SH-SY5Y (cell line): ENCODE results near the gene C20orf204.

Experiments
- GATA2 ChIP-seq: IDR thresholded peaks from 2 replicates; pipeline ENCODE4 v1.6.1; 2011; ENCODE audit warnings: mild to moderate bottlenecking, low read depth, low read length
- GATA3 ChIP-seq: IDR thresholded peaks from 2 replicates; pipeline ENCODE4 v1.6.1; 2011; ENCODE audit warnings: low read depth, mild to moderate bottlenecking, low read length, moderate library complexity

DNA sequence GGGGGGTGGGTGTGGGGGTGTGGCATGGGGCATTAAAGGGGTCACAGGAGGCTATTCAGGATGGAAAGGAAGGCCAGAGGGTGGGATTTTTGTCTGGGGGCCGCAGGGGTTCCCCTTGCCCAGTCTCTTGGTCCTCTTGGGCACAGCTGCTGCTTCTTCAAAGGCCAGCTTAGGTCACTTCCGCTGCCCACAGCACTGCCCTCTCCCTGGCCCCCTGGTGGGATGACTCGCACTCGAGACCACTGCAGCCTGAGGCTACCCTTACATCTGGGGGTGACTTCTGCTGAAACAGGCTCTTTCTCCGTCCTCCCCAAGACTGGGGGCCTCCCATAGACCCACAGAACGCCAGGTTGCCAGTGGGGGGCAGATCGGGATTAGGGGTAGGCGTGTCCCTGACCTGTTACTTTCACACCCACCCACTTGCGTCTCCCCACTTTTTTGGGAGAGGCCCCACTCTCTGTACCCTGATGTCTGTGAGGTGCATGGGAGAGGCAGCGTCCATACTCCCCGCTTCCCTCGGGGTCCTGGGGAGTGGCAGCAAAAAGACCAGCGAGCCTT, 46.9 kb downstream of the C20orf204 start:
- no peak for TF ChIP-seq GATA2
- no peak for TF ChIP-seq GATA3
